ENCODE results near the gene DNAAF8. TPM values are rescaled to one million over a fixed set of nuclear protein-coding genes. Genes with fewer than 3 reads are reported as not detected.
"Not testable (repeated sequence)": the region's sequence is repeated elsewhere in the genome, so short reads cannot be mapped to it uniquely, and the experiment has no call there.

DNAAF8 gene
- total RNA-seq, 1 donor from 2014 or later: 1.7 TPM

GRCh38 chr16:4784444-4784987, 50.2 kb downstream of the DNAAF8 start:
- DNase-seq: not testable (repeated sequence)

GRCh38 chr16:4785758-4786433, 51.6 kb downstream of the DNAAF8 start:
- DNase-seq: no peak

GRCh38 chr16:4787068-4787467, 52.7 kb downstream of the DNAAF8 start:
- no peak for DNase-seq

- DNase-seq: no peak
Measured at GRCh38 chr16:4787627-4788482, 53.5 kb downstream of the DNAAF8 start, which contains the start of gene SEPTIN12. TSS of gene SEPTIN12 (minus strand) at chr16:4788345. CDS start at chr16:4787645, 700 bp downstream.

- no peak for DNase-seq
Measured at GRCh38 chr16:4788489-4788889, 54.2 kb downstream of the DNAAF8 start.

- no peak for DNase-seq
Measured at GRCh38 chr16:4788910-4789309, 54.6 kb downstream of the DNAAF8 start.

- no peak for DNase-seq
Measured at GRCh38 chr16:4790261-4790660, 55.9 kb downstream of the DNAAF8 start.

GRCh38 chr16:4790871-4791270, 56.5 kb downstream of the DNAAF8 start:
- DNase-seq: no peak

- no peak for DNase-seq
Measured at GRCh38 chr16:4792951-4793513, 58.7 kb downstream of the DNAAF8 start.

- no peak for DNase-seq
Measured at GRCh38 chr16:4795181-4795827, 61.0 kb downstream of the DNAAF8 start, which contains the start of gene SMIM22. TSS of gene SMIM22 (plus strand) at chr16:4795369. CDS start at chr16:4795735, 366 bp downstream.

- DNase-seq: no peak
Measured at GRCh38 chr16:4795828-4796572, 61.7 kb downstream of the DNAAF8 start.

- no peak for DNase-seq
Measured at GRCh38 chr16:4796982-4797804, 62.9 kb downstream of the DNAAF8 start.

- DNase-seq: no peak
Measured at GRCh38 chr16:4797805-4798252, 63.5 kb downstream of the DNAAF8 start.

GRCh38 chr16:4798456-4798855, 64.1 kb downstream of the DNAAF8 start:
- no peak for DNase-seq

Other genes starting within 250 kb of the DNAAF8 start
- 12.9 and 17.3 TPM in 2 replicates for gene CDIP1, start 195.8 kb upstream of the DNAAF8 start, total RNA-seq
- not detected in 2 replicates for gene C16orf96, start 178.2 kb upstream of the DNAAF8 start, total RNA-seq
- gene UBALD1, start 119.6 kb upstream of the DNAAF8 start, total RNA-seq: 5.9 and 13.4 TPM in 2 replicates
- gene MGRN1, start 109.7 kb upstream of the DNAAF8 start, total RNA-seq: 29.3 and 46.0 TPM in 2 replicates
- 34.4 and 39.0 TPM in 2 replicates for gene NUDT16L1, start 41.0 kb upstream of the DNAAF8 start, total RNA-seq
- gene ANKS3, start 266 bp upstream of the DNAAF8 start, total RNA-seq: 14.8 and 29.3 TPM in 2 replicates
- 9.7 and 10.9 TPM in 2 replicates for gene ZNF500, start 32.6 kb downstream of the DNAAF8 start, total RNA-seq
- gene SEPTIN12, start 53.8 kb downstream of the DNAAF8 start, total RNA-seq: not detected in 2 replicates
- gene SMIM22, start 60.8 kb downstream of the DNAAF8 start, total RNA-seq: not detected in 2 replicates
- gene ROGDI, start 68.1 kb downstream of the DNAAF8 start, total RNA-seq: 22.5 and 22.8 TPM in 2 replicates
- gene GLYR1, start 112.8 kb downstream of the DNAAF8 start, total RNA-seq: 85.6 and 103 TPM in 2 replicates
- gene UBN1, start 112.9 kb downstream of the DNAAF8 start, total RNA-seq: 30.1 and 44.6 TPM in 2 replicates
- 3.6 and 7.0 TPM in 2 replicates for gene PPL, start 202.6 kb downstream of the DNAAF8 start, total RNA-seq
- gene SEC14L5, start 223.8 kb downstream of the DNAAF8 start, total RNA-seq: 0.14 TPM in 1 of 2 replicates, not detected in the other